ENCODE results near the gene PRPF31. TPM values are rescaled to one million over a fixed set of nuclear protein-coding genes. Genes with fewer than 3 reads are reported as not detected.
"Not testable (repeated sequence)": the region's sequence is repeated elsewhere in the genome, so short reads cannot be mapped to it uniquely, and the experiment has no call there.

Gene PRPF31
- total RNA-seq, 5 donors from 2014 or later (not counting 1 experiment from before 2014, with no cell fraction given): 56.3 to 75.3 (median 69.8) TPM

DNA sequence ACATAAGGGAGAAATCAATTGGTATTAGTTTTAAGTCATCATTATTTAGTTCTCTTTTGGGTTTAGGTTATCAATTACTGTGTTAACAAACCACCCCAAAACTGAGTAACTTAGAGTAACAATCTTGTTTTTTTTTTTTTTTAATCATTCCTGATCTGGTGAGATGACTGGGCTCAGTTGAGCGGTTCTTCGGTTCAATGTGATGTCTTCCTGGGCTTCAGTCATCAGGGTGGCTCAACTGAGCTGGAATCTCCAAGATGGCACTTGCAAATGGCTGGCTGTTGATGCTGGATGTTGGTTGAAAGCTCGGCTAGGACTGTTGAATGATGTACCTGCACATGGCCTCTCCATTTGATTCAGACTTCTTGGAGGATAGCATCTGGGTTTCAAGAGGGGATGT lies 31.1 kb upstream of the PRPF31 start:
- H3K36me3 Mint-ChIP-seq: no peaks in the 10 kb centered on the region
- H3K9me3 Mint-ChIP-seq: peaks cover 0 to 9% (median 6%) of the 10 kb centered on the region in 3 donors
- Histone ChIP-seq H3K4me1 (ENCODE audit: control insufficient read depth in 1 of 2, extremely low read depth in 1 of 2, insufficient read depth in 2 of 2, low read length in 2 of 2) (no peaks in the 10 kb centered on the region), H3K36me3 (ENCODE audit: control insufficient read depth in 2 of 2, extremely low read depth in 1 of 2, insufficient read depth in 1 of 2, low read length in 1 of 2) (no peaks in the 10 kb centered on the region), H3K27ac (ENCODE audit: low read length) (no peak overlapping the region), H3K4me3 (ENCODE audit: control insufficient read depth in 1 of 2, extremely low read depth in 1 of 2, low read length in 1 of 2) (no peak overlapping the region), H3K9me3 (peaks cover 2% of the 10 kb centered on the region), H3K27me3 (replicated peaks in 1 of 2; ENCODE audit: control insufficient read depth in 2 of 2, extremely low read depth in 1 of 2, insufficient read depth in 2 of 2, low read length in 1 of 2) (peaks cover 0 to 16% of the 10 kb centered on the region in 2 experiments)
- ATAC-seq (replicated peaks in 1 of 4): no peak
- ChIA-PET CTCF (no interaction called here), POLR2A (no interaction called here)
- H3K4me1 Mint-ChIP-seq: no peaks in the 10 kb centered on the region
- DNase-seq: no peak
- H3K4me3 Mint-ChIP-seq: no peak overlapping the region
- WGBS (ENCODE audit: insufficient coverage): 89% methylated on average over 3 of the region's 3 CpGs
- H3K27ac Mint-ChIP-seq: no peak overlapping the region
- H3K27me3 Mint-ChIP-seq: peaks cover 9 to 11% of the 10 kb centered on the region in 2 donors

DNA sequence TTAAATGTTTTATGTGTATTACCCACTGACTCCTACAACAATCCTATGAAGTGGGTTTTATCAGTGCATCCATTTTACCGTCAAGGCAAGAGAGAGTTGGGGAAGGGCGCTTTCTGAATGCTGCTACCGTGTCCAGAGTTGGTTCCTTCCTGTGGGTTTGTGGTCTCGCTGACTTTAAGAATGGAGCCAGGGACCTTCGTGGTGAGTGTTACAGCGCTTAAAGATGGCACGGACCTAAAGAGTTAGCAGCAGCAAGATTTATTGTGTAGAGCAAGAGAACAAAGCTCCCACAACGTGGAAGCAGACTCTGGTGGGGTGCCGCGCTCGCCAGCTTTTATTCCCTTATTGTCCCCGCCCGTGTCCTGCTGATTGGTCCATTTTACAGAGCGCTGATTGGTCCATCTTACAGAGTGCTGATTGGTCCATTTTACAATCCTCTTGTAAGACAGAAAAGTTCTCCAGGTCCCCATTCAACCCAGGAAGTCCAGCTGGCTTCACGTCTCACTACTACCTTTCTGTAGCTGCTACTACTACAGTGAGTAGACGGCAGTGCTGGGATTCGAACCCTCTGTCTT lies 21.0 kb upstream of the PRPF31 start:
- Mint-ChIP-seq H3K9me3 (no peaks in the 10 kb centered on the region), H3K4me3 (peak overlapping the region in 2 of 3 donors; percentile 3 to 79), H3K27me3 (peaks cover 10 to 20% of the 10 kb centered on the region in 2 donors), H3K36me3 (no peaks in the 10 kb centered on the region), H3K27ac (no peak overlapping the region), H3K4me1 (peaks cover 12 to 15% (median 14%) of the 10 kb centered on the region in 3 donors)
- DNase-seq: no peak
- Histone ChIP-seq H3K27ac (ENCODE audit: low read length) (no peak overlapping the region), H3K27me3 (replicated peaks in 1 of 2; ENCODE audit: control insufficient read depth in 2 of 2, extremely low read depth in 1 of 2, insufficient read depth in 2 of 2, low read length in 1 of 2) (peaks cover 3 to 34% of the 10 kb centered on the region in 2 experiments), H3K9me3 (no peaks in the 10 kb centered on the region), H3K36me3 (ENCODE audit: control insufficient read depth in 2 of 2, extremely low read depth in 1 of 2, insufficient read depth in 1 of 2, low read length in 1 of 2) (no peaks in the 10 kb centered on the region), H3K4me1 (ENCODE audit: control insufficient read depth in 1 of 2, extremely low read depth in 1 of 2, insufficient read depth in 2 of 2, low read length in 2 of 2) (peaks cover 2 to 21% of the 10 kb centered on the region in 2 experiments), H3K4me3 (ENCODE audit: control insufficient read depth in 1 of 2, extremely low read depth in 1 of 2, low read length in 1 of 2) (no peak overlapping the region)
- WGBS (ENCODE audit: insufficient coverage): 45% methylated on average over 16 of the region's 17 CpGs
- ChIA-PET CTCF (no interaction called here), POLR2A (no interaction called here)
- ATAC-seq (replicated peaks in 1 of 4): no peak

DNA sequence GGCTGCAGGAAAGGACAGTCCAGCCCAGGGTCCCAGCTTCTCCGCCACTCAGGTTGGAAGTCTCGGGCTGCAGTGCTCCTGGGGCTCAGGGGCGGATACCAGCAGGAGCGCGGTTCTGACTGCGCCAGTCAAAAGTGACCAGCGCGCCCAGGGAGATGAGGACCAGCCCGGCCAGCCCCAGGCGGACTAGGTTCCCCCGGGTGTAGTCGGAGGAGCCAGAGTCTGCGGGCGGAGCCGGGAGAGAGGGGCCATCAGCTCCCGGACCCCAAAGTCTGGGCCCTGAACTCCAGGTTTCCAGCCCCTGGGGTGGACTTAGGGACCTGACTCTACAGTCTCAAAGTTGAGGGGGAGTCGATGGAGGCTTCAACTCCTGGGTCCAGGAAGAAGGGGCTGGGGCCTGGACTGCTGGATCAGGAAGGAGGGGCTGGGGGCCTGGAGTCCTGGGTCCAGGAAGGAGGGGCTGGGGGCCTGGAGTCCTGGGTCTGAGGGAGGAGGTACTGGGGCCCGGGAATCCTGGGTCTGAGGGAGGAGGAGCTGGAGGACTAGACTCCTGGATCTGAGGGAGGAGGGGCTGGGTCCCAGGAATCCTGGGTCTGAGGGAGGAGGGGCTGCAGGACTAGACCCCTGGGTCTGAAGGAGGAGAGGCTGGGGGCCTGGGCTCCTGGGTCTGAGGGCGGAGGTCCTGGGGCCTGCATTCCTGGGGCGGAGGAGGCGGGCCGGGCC lies 20.3 kb upstream of the PRPF31 start:
- no peaks in the 10 kb centered on the region for H3K9me3 ChIP-seq
- Mint-ChIP-seq H3K27me3 (peaks cover 10 to 20% of the 10 kb centered on the region in 2 donors), H3K9me3 (no peaks in the 10 kb centered on the region), H3K36me3 (no peaks in the 10 kb centered on the region), H3K27ac (no peak overlapping the region), H3K4me3 (peak overlapping the region in 2 of 3 donors; percentile 74 to 79), H3K4me1 (peaks cover 12 to 15% (median 14%) of the 10 kb centered on the region in 3 donors)
- H3K4me3 ChIP-seq (ENCODE audit: control insufficient read depth in 1 of 2, extremely low read depth in 1 of 2, low read length in 1 of 2): peak overlapping the region; percentile 38 to 62
- ATAC-seq (replicated peaks in 1 of 4) (no peak), DNase-seq (no peak)
- ChIA-PET CTCF (interaction anchor here (0.5 to 1.2 kb wide), 4 partner anchors 42 to 1051 kb away, joined by 3 to 4 read pairs (median 3); partner anchors contain the start of genes CNOT3 (in 1 of the 2) and MBOAT7 (in 1 of the 2)), POLR2A (no interaction called here)
- H3K36me3 ChIP-seq (ENCODE audit: control insufficient read depth in 2 of 2, extremely low read depth in 1 of 2, insufficient read depth in 1 of 2, low read length in 1 of 2): no peaks in the 10 kb centered on the region
- peaks cover 2 to 21% of the 10 kb centered on the region in 2 experiments for H3K4me1 ChIP-seq (ENCODE audit: control insufficient read depth in 1 of 2, extremely low read depth in 1 of 2, insufficient read depth in 2 of 2, low read length in 2 of 2)
- no peak overlapping the region for H3K27ac ChIP-seq (ENCODE audit: low read length)
- H3K27me3 ChIP-seq (replicated peaks in 1 of 2; ENCODE audit: control insufficient read depth in 2 of 2, extremely low read depth in 1 of 2, insufficient read depth in 2 of 2, low read length in 1 of 2): peaks cover 3 to 28% of the 10 kb centered on the region in 2 experiments
- WGBS (ENCODE audit: insufficient coverage): 70% methylated on average over 21 of the region's 22 CpGs

DNA sequence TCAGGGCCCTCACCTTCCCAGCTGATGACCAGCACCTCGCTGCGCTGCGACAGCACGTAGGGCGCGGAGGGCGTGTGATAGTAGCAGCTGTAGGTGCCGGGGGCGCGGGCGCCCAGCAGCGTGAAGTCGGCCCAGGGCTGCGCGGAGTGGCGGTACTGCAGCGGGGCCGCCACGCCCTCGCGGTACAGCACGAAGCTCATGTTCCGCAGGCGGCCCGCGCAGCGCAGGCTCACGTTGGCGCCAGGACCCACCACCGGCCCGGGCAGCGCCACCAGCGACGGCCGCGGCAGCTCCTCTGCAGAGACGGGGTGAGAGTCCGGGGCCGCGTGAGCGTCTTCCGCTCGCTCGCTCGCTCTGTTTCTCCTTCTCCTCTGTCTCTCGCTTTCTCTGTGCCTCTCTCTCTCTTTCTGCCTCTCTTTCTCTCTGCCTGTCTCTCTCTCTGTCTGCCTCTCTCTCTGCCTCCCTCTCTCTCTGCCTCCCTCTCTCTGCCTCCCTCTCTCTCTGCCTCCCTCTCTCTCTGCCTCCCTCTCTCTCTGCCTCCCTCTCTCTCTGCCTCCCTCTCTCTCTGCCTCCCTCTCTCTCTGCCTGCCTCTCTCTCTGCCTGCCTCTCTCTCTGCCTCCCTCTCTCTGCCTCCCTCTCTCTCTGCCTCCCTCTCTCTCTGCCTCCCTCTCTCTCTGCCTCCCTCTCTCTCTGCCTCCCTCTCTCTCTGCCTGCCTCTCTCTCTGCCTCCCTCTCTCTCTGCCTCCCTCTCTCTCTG lies 19.5 kb upstream of the PRPF31 start:
- H3K4me1 ChIP-seq (ENCODE audit: control insufficient read depth in 1 of 2, extremely low read depth in 1 of 2, insufficient read depth in 2 of 2, low read length in 2 of 2): peaks cover 2 to 21% of the 10 kb centered on the region in 2 experiments

DNA sequence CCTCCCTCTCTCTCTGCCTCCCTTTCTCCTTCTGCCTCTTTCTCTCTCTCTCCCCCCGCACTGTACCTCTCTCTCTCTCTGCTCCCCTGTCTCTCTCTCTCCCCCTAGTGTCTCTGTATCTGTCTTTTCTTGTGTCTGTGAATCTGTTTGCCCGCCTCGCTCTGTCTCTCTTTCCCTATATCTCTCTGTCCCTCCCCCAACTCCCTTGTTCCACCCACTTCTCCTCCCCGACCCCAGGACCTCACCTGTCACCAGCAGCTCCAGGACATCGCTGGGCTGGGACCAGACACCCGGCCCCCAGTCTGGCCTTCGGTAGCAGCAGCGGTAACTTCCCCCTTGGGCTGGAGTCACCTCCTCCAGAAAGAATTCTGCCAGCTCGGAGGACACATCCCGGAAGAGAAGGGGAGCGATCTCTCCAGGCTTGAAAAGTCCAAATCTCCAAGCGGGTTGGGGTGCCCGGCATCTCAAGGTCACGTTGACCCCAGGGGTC lies 18.9 kb upstream of the PRPF31 start:
- WGBS (ENCODE audit: insufficient coverage): 21% methylated on average over 13 of the region's 14 CpGs
- DNase-seq (peak in 4 of 35 experiments; percentile 9 to 50 (median 15)), ATAC-seq (replicated peaks in 1 of 4) (peak in 3 of 4 experiments; percentile 61 to 68 (median 62))
- H3K36me3 Mint-ChIP-seq: no peaks in the 10 kb centered on the region
- peak overlapping the region; percentile 42 to 79 (median 71) for H3K4me3 Mint-ChIP-seq
- H3K27ac ChIP-seq (ENCODE audit: low read length): peak overlapping the region; percentile 4
- H3K27ac Mint-ChIP-seq: peak overlapping the region; percentile 73 to 79
- ChIA-PET POLR2A (no interaction called here), CTCF (interaction anchor here (0.6 to 1.0 kb wide), 4 partner anchors 38 to 226 kb away, joined by 3 to 4 read pairs (median 4); partner anchors contain the start of gene LILRB3 (in 1 of the 2))
- H3K4me1 ChIP-seq (ENCODE audit: control insufficient read depth in 1 of 2, extremely low read depth in 1 of 2, insufficient read depth in 2 of 2, low read length in 2 of 2): peaks cover 2 to 21% of the 10 kb centered on the region in 2 experiments
- peaks cover 3 to 28% of the 10 kb centered on the region in 2 experiments for H3K27me3 ChIP-seq (replicated peaks in 1 of 2; ENCODE audit: control insufficient read depth in 2 of 2, extremely low read depth in 1 of 2, insufficient read depth in 2 of 2, low read length in 1 of 2)
- H3K9me3 ChIP-seq: no peaks in the 10 kb centered on the region
- peaks cover 10 to 15% of the 10 kb centered on the region in 2 donors for H3K27me3 Mint-ChIP-seq
- peaks cover 14 to 18% (median 17%) of the 10 kb centered on the region in 3 donors for H3K4me1 Mint-ChIP-seq
- H3K36me3 ChIP-seq (ENCODE audit: control insufficient read depth in 2 of 2, extremely low read depth in 1 of 2, insufficient read depth in 1 of 2, low read length in 1 of 2): no peaks in the 10 kb centered on the region
- no peaks in the 10 kb centered on the region for H3K9me3 Mint-ChIP-seq
- no peak overlapping the region for H3K4me3 ChIP-seq (ENCODE audit: control insufficient read depth in 1 of 2, extremely low read depth in 1 of 2, low read length in 1 of 2)

More for the DNA sequence above, 19.5 kb upstream of the PRPF31 start:
- H3K36me3 Mint-ChIP-seq; H3K9me3 Mint-ChIP-seq; H3K9me3 ChIP-seq; H3K36me3 ChIP-seq (ENCODE audit: control insufficient read depth in 2 of 2, extremely low read depth in 1 of 2, insufficient read depth in 1 of 2, low read length in 1 of 2); H3K27ac ChIP-seq (ENCODE audit: low read length); POLR2A ChIA-PET: not testable (repeated sequence)
- CTCF ChIA-PET: interaction anchor here (0.5 to 1.2 kb wide), 6 partner anchors 37 to 1051 kb away, joined by 3 to 4 read pairs (median 3); partner anchors contain the start of genes CNOT3 (in 1 of the 2), LILRB3 (in 1 of the 2) and MBOAT7 (in 1 of the 2)
- peaks cover 10 to 16% of the 10 kb centered on the region in 2 donors for H3K27me3 Mint-ChIP-seq
- DNase-seq (peak in 31 of 35 experiments; percentile 15 to 72 (median 44)), ATAC-seq (replicated peaks in 1 of 4) (peak; percentile 82 to 89 (median 86))
- peak overlapping the region; percentile 74 to 79 for H3K27ac Mint-ChIP-seq
- WGBS (ENCODE audit: insufficient coverage): 1% methylated on average over 46 of the region's 46 CpGs
- H3K27me3 ChIP-seq (replicated peaks in 1 of 2; ENCODE audit: control insufficient read depth in 2 of 2, extremely low read depth in 1 of 2, insufficient read depth in 2 of 2, low read length in 1 of 2): peaks cover 3 to 28% of the 10 kb centered on the region in 2 experiments
- peaks cover 14 to 15% (median 14%) of the 10 kb centered on the region in 3 donors for H3K4me1 Mint-ChIP-seq
- peak overlapping the region; percentile 74 to 80 (median 79) for H3K4me3 Mint-ChIP-seq
- peak overlapping the region; percentile 38 to 62 for H3K4me3 ChIP-seq (ENCODE audit: control insufficient read depth in 1 of 2, extremely low read depth in 1 of 2, low read length in 1 of 2)

All from T-cell (primary cell).